GM08714 (cell line): ENCODE results near the gene LY6G6C.

Experiments used
- H3K4me3 ChIP-seq: fragments of 200-500 bp; sonication (Bioruptor generic); 2 replicates; pipeline ENCODE4 v1.5.1; 2014; ENCODE audit warnings: mild to moderate bottlenecking, low read length, inconsistent platforms
- ZNF274 ChIP-seq: IDR thresholded peaks from 2 replicates; pipeline ENCODE4 v1.6.1; 2012; ENCODE audit warnings: mild to moderate bottlenecking, low read depth, low read length

Gene LY6G6C, protein sequence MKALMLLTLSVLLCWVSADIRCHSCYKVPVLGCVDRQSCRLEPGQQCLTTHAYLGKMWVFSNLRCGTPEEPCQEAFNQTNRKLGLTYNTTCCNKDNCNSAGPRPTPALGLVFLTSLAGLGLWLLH

GRCh38 chr6:31721351-31722020 lies at the start of gene LY6G6C:
Gene LY6G6C (minus strand): TSS chr6:31721746. CDS start chr6:31721679, 67 bp downstream.
- H3K4me3 ChIP-seq, result no peak within 1 kb of the TSS
- no peak for TF ChIP-seq ZNF274

DNA sequence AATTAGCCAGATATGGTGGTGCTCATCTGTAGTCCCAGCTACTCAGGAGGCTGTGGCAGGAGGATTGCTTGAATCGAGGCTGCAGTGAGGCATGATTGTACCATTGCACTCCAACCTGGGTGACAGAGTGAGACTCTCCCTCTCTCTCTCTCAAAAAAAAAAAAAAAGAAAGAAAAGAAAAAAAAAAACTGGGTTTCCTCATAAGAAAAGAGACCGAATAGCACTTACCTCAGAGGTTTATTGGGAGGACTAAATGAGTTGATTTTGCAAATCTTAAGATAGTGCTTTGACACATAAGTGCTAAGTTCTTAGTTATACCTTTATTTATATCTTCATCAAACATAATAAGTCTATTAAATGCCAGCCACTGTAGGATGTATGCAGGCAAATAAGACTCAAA lies 49.3 kb upstream of the LY6G6C start:
- TF ChIP-seq ZNF274, result no peak

DNA sequence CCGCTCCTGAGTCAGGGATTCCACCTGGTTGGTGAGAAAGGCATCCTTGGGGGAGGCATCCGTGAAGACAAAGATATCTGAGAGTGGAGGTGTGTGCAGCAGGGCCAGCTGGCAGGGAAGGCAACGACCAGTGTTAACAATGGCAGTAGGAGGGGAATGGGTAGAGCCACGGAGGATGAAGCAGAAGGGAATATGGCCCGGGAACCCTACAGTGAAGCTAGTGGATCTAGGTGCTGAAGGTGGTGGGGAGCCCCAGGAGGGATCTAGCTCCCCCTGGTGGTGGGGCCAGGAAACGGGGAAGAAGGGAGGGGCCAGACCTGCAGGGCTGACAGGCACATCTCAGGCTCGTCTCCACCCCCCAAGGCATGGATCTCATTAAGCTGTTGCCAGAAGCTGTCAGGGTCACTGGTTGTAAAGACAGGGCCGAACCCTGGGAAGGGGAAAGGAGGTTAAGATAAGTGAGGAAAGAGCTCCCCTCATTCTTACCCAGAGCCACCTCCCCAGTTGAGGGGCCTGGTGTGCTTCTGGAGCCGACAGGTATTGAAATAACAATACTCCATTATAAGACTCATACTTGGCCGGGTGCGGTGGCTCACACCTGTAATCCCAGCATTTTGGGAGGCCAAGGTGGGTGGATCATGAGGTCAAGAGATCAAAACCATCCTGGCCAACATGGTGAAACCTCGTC lies 48.3 kb upstream of the LY6G6C start:
- no peak for TF ChIP-seq ZNF274
- no peak overlapping the region for H3K4me3 ChIP-seq

More for the DNA sequence above, 49.3 kb upstream of the LY6G6C start:
- H3K4me3 ChIP-seq, result no peak overlapping the region

DNA sequence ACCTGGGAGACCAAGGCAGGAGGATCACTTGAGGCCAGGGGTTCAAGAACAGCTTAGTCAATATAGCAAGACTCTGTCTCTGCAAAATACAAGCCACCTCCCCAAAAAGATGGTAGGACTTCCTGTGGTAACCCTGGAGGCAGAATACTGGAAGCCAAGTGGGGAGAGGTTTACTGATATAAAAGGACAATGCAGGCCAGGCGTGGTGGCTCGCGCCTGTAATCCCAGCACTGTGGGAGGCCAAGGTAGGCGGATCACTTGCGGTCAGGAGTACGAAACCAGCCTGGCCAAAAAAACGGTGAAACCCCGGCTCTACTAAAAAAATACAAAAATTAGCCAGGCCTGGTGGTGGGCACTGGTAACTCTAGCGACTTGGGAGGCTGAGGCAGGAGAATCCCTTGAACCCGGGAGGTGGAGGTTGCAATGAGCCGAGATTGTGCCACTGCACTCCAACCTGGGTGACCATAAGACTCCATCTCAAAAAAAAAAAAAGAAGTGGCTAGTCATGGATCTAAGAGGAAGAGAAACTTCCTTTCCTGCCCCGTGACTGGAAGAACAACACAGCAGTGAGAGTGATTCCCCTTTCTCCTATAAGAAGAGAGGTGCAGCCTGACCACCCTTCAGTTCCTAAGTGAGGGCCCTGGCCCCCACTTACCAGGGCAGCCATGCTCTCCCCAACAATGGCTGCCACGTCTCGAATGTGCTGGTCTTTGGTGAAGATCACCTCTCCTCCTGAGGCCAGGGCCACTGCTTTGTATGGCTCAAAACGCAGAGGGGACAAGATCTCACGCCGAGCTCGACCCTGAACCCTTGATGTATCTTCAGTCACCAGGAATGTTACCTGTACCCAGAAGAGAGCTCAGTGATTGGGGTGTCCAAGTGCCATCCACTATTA lies 47.1 kb upstream of the LY6G6C start:
- TF ChIP-seq ZNF274, result no peak
- H3K4me3 ChIP-seq, result no peak overlapping the region

GRCh38 chr6:31767096-31767645 lies 45.6 kb upstream of the LY6G6C start:
- no peak overlapping the region for H3K4me3 ChIP-seq
- no peak for TF ChIP-seq ZNF274

DNA sequence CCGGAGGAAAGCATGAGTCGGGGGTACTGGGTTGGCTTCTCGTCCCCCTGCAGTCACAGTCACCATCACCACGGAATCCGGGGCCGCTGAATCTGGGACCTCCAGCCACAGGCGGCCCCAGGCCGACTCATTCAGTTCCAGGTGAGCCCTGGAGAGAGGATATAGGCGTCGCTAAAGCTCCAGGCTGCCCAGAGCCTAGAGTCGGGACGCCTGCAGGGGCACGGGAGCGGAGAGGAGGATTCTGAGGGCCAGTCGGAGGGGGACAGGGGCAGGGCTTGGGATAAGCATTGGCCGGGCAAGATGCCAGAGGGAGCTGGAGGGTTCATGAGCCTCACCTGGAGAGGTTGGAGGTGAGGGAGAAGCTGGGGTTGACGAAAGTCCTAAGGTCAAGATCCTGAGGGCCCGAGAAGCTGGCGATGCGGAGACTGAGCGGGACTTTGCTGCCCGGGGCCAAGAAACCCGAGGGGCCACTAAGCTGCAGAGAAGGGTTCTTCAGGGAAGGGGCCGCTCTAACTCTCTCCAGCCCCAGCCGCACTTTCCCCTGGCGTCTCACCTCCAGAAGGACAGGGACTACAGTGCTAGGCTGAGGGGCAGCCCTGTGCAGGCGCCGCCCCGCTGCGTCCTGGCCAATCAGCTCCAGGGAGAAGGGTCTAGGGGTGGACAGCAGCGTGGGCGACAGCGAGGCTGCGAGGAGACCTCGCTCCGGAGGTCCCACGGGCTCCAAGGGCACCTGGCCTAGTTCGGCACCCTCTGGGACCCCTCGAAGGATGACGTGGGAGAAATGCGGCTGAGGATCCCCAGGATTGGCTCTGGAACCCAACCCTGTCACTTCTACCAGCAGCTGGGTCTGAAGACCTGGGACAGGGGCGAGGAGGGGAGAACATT lies 44.6 kb upstream of the LY6G6C start:
- TF ChIP-seq ZNF274, result no peak
- no peak overlapping the region for H3K4me3 ChIP-seq

- H3K4me3 ChIP-seq, result no peak overlapping the region
- no peak for TF ChIP-seq ZNF274
Observed at GRCh38 chr6:31765559-31765909, 44.0 kb upstream of the LY6G6C start.

DNA sequence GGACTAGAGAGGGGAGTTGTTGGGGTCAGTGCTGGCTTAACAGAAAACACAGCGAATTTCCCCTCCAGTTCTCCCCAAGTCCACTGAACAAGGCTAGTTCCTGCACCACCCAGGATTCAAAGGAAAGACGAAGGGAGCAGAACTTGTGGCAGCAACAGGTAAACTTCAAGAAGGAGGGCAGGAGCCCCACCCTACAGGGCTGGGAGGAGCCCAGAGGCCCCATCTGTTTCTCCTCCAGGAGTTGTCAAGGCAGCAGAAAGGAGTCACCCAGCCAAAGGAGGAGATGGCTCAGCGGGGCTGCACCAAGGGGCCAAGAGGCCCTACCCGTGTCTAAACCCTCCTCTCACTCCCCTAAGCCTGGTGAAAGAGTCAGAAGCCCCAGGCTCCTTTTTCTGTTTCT lies 42.7 kb upstream of the LY6G6C start:
- TF ChIP-seq ZNF274, result no peak
- no peak overlapping the region for H3K4me3 ChIP-seq

- no peak for TF ChIP-seq ZNF274
Observed at GRCh38 chr6:31763619-31763940, 42.0 kb upstream of the LY6G6C start.

GRCh38 chr6:31762878-31763618 lies 41.5 kb upstream of the LY6G6C start:
- no peak for TF ChIP-seq ZNF274
- no peak overlapping the region for H3K4me3 ChIP-seq

More at GRCh38 chr6:31763619-31763940, 42.0 kb upstream of the LY6G6C start:
- no peak overlapping the region for H3K4me3 ChIP-seq

DNA sequence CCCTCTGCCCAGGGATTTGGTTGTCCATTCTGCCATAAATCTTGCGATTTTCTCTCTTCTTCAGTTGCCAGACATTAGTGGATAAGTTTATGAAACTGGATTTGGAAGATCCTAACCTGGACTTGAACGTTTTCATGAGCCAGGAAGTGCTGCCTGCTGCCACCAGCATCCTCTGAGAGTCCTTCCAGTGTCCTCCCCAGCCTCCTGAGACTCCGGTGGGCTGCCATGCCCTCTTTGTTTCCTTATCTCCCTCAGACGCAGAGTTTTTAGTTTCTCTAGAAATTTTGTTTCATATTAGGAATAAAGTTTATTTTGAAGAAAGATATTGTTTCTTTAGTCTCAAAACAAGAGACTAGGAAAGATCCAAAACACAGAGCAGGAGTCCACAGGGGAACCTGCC lies 40.8 kb upstream of the LY6G6C start, which contains the start of gene SAPCD1:
SAPCD1 (plus strand) TSS at position 301 of the 400 bp plus-strand sequence. CDS start 399 bp downstream, outside the sequence.
- no peak for TF ChIP-seq ZNF274
- H3K4me3 ChIP-seq, result no peak within 1 kb of the TSS

GRCh38 chr6:31761343-31761742 lies 39.8 kb upstream of the LY6G6C start:
- TF ChIP-seq ZNF274, result no peak
- H3K4me3 ChIP-seq, result no peak overlapping the region
